Measurements from ENCODE around the gene EPS8L2.

EPS8L2 gene

DNA sequence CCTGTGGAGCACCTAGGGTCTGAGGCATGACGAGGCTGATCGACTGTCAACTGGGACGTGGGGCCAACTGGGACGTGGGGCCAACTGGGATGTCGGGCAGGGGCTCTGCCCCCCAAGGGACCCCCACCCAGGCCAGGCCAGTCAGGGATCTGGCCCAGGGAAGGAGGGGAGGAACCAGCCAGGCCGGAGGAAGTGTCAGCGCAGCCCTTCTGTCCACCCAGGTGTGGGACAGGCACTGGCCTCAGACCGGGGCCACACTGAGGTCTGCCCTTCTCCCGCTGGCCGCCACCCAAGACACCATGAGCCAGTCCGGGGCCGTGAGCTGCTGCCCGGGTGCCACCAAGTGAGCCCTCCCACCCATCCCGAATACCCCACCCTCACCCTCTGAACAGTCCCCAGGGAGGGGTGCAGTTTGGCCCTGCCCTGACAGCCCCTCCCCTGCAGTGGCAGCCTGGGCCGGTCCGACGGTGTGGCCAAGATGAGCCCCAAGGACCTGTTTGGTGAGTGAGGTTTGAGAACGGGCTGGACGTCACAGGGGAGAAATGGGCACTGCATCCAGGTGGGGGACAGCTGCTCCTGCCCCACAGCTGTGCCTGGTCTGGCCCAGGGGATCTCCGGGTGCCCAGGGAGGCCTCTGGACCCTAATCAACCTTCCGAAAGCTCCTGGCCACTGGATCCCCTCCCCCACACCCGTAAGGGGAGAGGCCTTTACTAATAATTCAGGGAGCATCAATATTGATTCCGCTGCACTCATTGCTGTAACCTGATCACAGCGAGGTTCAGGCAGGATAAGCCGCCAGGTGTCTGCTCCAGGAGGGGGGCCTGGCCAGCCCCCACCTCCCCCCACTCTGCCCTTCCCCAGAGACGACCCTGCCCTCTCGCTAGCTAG lies 3.3 kb downstream of the EPS8L2 start:
- Histone ChIP-seq H3K27ac (no peak overlapping the region), H3K4me1 (peaks cover 29 to 58% (median 43%) of the 10 kb centered on the region in 10 experiments), H3K9me3 (replicated peaks in 1 of 11) (no peaks in the 10 kb centered on the region)

GRCh38 chr11:714436-714835 lies 8.4 kb downstream of the EPS8L2 start:
- no peak overlapping the region for H3K4me2 ChIP-seq
- no peak overlapping the region for H3K9ac ChIP-seq
- H3K9me3 ChIP-seq (replicated peaks in 1 of 11) = peaks cover 0 to 8% (median 0%) of the 10 kb centered on the region in 11 experiments; a peak in 3 of 22 replicates
- TF ChIP-seq Cebpa-rat (IDR thresholded peaks at IDR 0.05) = no peak
- no peak overlapping the region for H3K4me3 ChIP-seq
- H3K36me3 ChIP-seq = no peaks in the 10 kb centered on the region
- H4K20me1 ChIP-seq = peaks cover 0 to 1% (median 0%) of the 10 kb centered on the region in 11 experiments; a peak in 1 of 22 replicates
- H3K4me1 ChIP-seq = peaks cover 10 to 20% (median 16%) of the 10 kb centered on the region in 10 experiments; a peak in 17 of 20 replicates
- peaks cover 20 to 27% (median 25%) of the 10 kb centered on the region in 11 experiments; a peak in 21 of 22 replicates for H3K27me3 ChIP-seq
- no peak overlapping the region for H3K27ac ChIP-seq

More for the DNA sequence above, 3.3 kb downstream of the EPS8L2 start:
- Histone ChIP-seq H3K36me3 (peaks cover 0 to 10% (median 4%) of the 10 kb centered on the region in 11 experiments; a peak in 8 of 22 replicates), H3K4me2 (peak overlapping the region in 7 of 11 experiments; percentile 38 to 63 (median 47); a peak in 12 of 22 replicates), H3K9ac (no peak overlapping the region), H3K4me3 (no peak overlapping the region), H4K20me1 (peaks cover 0 to 41% (median 29%) of the 10 kb centered on the region in 11 experiments; a peak in 17 of 22 replicates), H3K27me3 (peaks cover 57 to 71% (median 68%) of the 10 kb centered on the region in 11 experiments)
- no peak for TF ChIP-seq Cebpa-rat (IDR thresholded peaks at IDR 0.05)

- Histone ChIP-seq H3K4me2 (peak overlapping the region in 5 of 11 experiments; percentile 86 to 93 (median 89); a peak in 10 of 22 replicates), H3K9ac (no peak overlapping the region), H3K4me3 (no peak overlapping the region), H3K27ac (no peak overlapping the region), H3K36me3 (no peaks in the 10 kb centered on the region), H4K20me1 (peaks cover 0 to 31% (median 16%) of the 10 kb centered on the region in 11 experiments; a peak in 18 of 22 replicates), H3K27me3 (peaks cover 37 to 46% (median 42%) of the 10 kb centered on the region in 11 experiments), H3K9me3 (replicated peaks in 1 of 11) (peaks cover 0 to 8% (median 0%) of the 10 kb centered on the region in 11 experiments; a peak in 3 of 22 replicates), H3K4me1 (peaks cover 17 to 35% (median 29%) of the 10 kb centered on the region in 10 experiments)
- TF ChIP-seq Cebpa-rat (IDR thresholded peaks at IDR 0.05) = no peak
Measured at GRCh38 chr11:719214-720016, 13.4 kb downstream of the EPS8L2 start.

- Histone ChIP-seq H3K4me1 (peaks cover 17 to 42% (median 29%) of the 10 kb centered on the region in 10 experiments), H3K27ac (no peak overlapping the region), H3K4me3 (peak overlapping the region in 9 of 10 experiments; percentile 26 to 63 (median 49); a peak in 12 of 20 replicates), H3K4me2 (peak overlapping the region; percentile 46 to 93 (median 88); a peak in 21 of 22 replicates), H3K27me3 (peaks cover 44 to 53% (median 49%) of the 10 kb centered on the region in 11 experiments), H3K9me3 (replicated peaks in 1 of 11) (peaks cover 0 to 5% (median 0%) of the 10 kb centered on the region in 11 experiments; a peak in 3 of 22 replicates), H3K9ac (peak overlapping the region in 2 of 11 experiments; percentile 27 to 28; a peak in 3 of 22 replicates), H4K20me1 (peaks cover 0 to 31% (median 16%) of the 10 kb centered on the region in 11 experiments; a peak in 18 of 22 replicates), H3K36me3 (no peaks in the 10 kb centered on the region)
- no peak for TF ChIP-seq Cebpa-rat (IDR thresholded peaks at IDR 0.05)
Measured at GRCh38 chr11:720017-720641, 14.1 kb downstream of the EPS8L2 start.

DNA sequence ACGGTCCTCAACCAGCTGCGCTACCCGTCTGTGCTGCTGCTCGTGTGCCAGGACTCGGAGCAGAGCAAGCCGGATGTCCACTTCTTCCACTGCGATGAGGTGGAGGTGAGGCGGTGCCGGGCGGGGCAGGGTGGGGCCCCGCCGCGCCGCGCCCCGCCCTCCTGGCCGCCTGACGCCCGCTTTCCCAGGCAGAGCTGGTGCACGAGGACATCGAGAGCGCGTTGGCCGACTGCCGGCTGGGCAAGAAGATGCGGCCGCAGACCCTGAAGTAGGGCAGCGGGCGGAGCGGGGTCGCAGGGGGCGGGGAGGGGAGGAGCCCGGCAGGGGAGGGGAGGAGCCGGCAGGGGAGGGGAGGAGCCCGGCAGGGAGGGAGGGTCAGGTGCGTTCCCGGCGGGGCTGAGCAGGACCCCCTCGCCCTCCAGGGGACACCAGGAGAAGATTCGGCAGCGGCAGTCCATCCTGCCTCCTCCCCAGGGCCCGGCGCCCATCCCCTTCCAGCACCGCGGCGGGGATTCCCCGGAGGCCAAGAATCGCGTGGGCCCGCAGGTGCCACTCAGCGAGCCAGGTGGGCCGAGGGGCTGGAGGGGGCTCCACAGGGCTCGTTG lies 14.7 kb downstream of the EPS8L2 start:
- peaks cover 0 to 31% (median 16%) of the 10 kb centered on the region in 11 experiments; a peak in 18 of 22 replicates for H4K20me1 ChIP-seq
- TF ChIP-seq Cebpa-rat (IDR thresholded peaks at IDR 0.05) = no peak
- H3K4me2 ChIP-seq = peak overlapping the region; percentile 77 to 93 (median 88)
- peaks cover 17 to 48% (median 33%) of the 10 kb centered on the region in 10 experiments for H3K4me1 ChIP-seq
- peak overlapping the region in 4 of 11 experiments; percentile 27 to 51 (median 32); a peak in 6 of 22 replicates for H3K9ac ChIP-seq
- H3K9me3 ChIP-seq (replicated peaks in 1 of 11) = no peaks in the 10 kb centered on the region
- peaks cover 50 to 59% (median 55%) of the 10 kb centered on the region in 11 experiments for H3K27me3 ChIP-seq
- peak overlapping the region; percentile 38 to 63 (median 50); a peak in 19 of 20 replicates for H3K4me3 ChIP-seq
- no peak overlapping the region for H3K27ac ChIP-seq
- no peaks in the 10 kb centered on the region for H3K36me3 ChIP-seq

- Histone ChIP-seq H3K4me1 (peaks cover 17 to 51% (median 35%) of the 10 kb centered on the region in 10 experiments), H3K9ac (peak overlapping the region in 4 of 11 experiments; percentile 14 to 51 (median 32); a peak in 4 of 22 replicates), H3K4me2 (peak overlapping the region; percentile 77 to 93 (median 88)), H3K27me3 (peaks cover 52 to 62% (median 58%) of the 10 kb centered on the region in 11 experiments), H4K20me1 (peaks cover 0 to 31% (median 16%) of the 10 kb centered on the region in 11 experiments; a peak in 18 of 22 replicates), H3K27ac (no peak overlapping the region), H3K9me3 (replicated peaks in 1 of 11) (no peaks in the 10 kb centered on the region), H3K36me3 (no peaks in the 10 kb centered on the region), H3K4me3 (peak overlapping the region; percentile 38 to 63 (median 50); a peak in 19 of 20 replicates)
- TF ChIP-seq Cebpa-rat (IDR thresholded peaks at IDR 0.05) = no peak
Measured at GRCh38 chr11:721247-721740, 15.3 kb downstream of the EPS8L2 start.

GRCh38 chr11:721741-722345 lies 15.8 kb downstream of the EPS8L2 start:
- peaks cover 20 to 56% (median 41%) of the 10 kb centered on the region in 10 experiments for H3K4me1 ChIP-seq
- peaks cover 57 to 68% (median 63%) of the 10 kb centered on the region in 11 experiments for H3K27me3 ChIP-seq
- H3K9me3 ChIP-seq (replicated peaks in 1 of 11) = no peaks in the 10 kb centered on the region
- H4K20me1 ChIP-seq = peaks cover 0 to 31% (median 16%) of the 10 kb centered on the region in 11 experiments; a peak in 18 of 22 replicates
- no peak for TF ChIP-seq Cebpa-rat (IDR thresholded peaks at IDR 0.05)
- H3K27ac ChIP-seq = no peak overlapping the region
- H3K9ac ChIP-seq = 0 out of 22 replicates have a peak overlapping the region, but pooled peaks of 2 of the 11 experiments have one; percentile 29 to 51
- peak overlapping the region in 9 of 10 experiments; percentile 40 to 63 (median 51); a peak in 13 of 20 replicates for H3K4me3 ChIP-seq
- peak overlapping the region; percentile 77 to 93 (median 88) for H3K4me2 ChIP-seq
- no peaks in the 10 kb centered on the region for H3K36me3 ChIP-seq

Measured in BLaER1 treated with 17β-estradiol and CSF1 and Interleukin-3, amounts not matched to agents 10 nM and 100 nM (cell line).